Measurements from ENCODE around the gene SH3BGRL.

SH3BGRL gene

DNA sequence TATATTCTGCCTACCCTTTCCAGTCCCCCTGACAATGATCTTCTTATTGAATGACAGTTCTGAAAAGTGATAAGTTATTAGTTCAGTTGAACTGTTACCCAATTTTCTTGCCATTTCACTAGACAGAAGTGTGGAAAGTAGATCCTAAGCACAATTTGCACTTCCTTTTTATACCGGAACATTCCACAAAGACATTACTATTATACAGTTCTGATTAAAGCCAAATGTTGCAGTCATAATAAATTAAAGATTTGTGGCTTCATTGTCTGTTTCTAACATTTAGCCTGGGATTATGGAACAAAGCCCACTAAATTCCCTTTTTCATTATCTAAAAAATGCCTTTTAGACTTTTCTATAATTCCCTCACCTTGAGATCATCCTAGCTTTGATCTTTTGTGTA is 13.8 kb downstream of the SH3BGRL start:
- H3K27ac ChIP-seq (ENCODE audit: low read depth, low read length, severe bottlenecking) = no peak overlapping the region
- H3K4me3 ChIP-seq (ENCODE audit: extremely low read depth, insufficient read depth, low read length, poor library complexity, severe bottlenecking) = no peak overlapping the region
- no CpG with 5 or more reads among the region's 1 CpG for WGBS, 2 experiments (ENCODE audit: insufficient coverage in 2 of 2)
- H3K9me3 ChIP-seq (ENCODE audit: control insufficient read depth, low read length) = no peaks in the 10 kb centered on the region
- peaks cover 4% of the 10 kb centered on the region for H3K36me3 ChIP-seq (ENCODE audit: control insufficient read depth, insufficient read depth, low read length)
- no peaks in the 10 kb centered on the region for H3K4me1 ChIP-seq (ENCODE audit: control insufficient read depth, insufficient read depth, low read length, poor library complexity, severe bottlenecking)

DNA sequence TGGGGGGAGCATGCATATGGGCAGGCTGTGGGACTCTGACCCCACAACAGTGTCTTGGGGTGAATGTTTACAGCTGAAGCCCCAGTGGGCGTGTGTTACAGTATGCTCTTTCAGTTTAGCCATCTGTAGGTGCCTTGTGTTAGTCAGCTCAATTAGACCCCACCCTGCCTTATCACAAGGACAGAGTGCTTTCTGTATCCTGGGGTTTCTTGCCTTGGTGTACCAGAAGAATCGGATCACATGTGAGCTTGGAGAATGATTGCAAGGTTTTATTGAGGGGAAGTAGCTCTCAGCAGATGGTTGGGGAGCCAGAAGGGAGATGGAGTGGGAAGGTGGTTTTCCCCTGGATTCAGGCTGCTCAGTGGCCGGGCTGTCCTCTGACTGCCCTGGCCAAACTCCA is 27.3 kb downstream of the SH3BGRL start:
- H3K9me3 ChIP-seq (ENCODE audit: control insufficient read depth, low read length) = no peaks in the 10 kb centered on the region
- H3K27ac ChIP-seq (ENCODE audit: low read depth, low read length, severe bottlenecking) = no peak overlapping the region
- WGBS, 2 experiments (ENCODE audit: insufficient coverage in 2 of 2) = no CpG with 5 or more reads among the region's 3 CpGs
- no peaks in the 10 kb centered on the region for H3K36me3 ChIP-seq (ENCODE audit: control insufficient read depth, insufficient read depth, low read length)
- H3K4me1 ChIP-seq (ENCODE audit: control insufficient read depth, insufficient read depth, low read length, poor library complexity, severe bottlenecking) = no peaks in the 10 kb centered on the region
- no peak overlapping the region for H3K4me3 ChIP-seq (ENCODE audit: extremely low read depth, insufficient read depth, low read length, poor library complexity, severe bottlenecking)

DNA sequence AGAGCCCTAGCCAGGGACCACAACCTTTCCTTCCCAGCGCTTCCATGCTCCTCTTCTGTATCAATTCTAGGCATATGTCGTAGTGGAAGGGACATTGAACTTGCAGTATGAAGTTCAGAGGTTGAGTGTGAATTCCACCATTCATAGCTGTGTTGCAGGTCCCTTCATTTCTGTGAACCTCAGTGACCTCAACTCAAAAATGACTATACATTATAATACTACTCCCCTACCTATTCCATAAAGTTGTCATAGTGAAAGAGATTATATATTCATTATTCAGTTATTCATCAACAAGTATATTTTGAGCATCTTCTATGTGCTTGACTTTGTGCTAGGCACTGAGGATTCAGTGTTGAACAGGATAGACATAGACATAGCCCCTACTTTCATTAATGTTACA is 28.0 kb downstream of the SH3BGRL start:
- whole genome bisulfite sequencing, 2 experiments (ENCODE audit: insufficient coverage in 2 of 2) = 86% methylated on average over 1 of the region's 2 CpGs; no CpG with 5 or more reads in 1 of the 2 experiments
- no peak overlapping the region for H3K4me3 ChIP-seq (ENCODE audit: extremely low read depth, insufficient read depth, low read length, poor library complexity, severe bottlenecking)
- no peaks in the 10 kb centered on the region for H3K9me3 ChIP-seq (ENCODE audit: control insufficient read depth, low read length)
- no peaks in the 10 kb centered on the region for H3K36me3 ChIP-seq (ENCODE audit: control insufficient read depth, insufficient read depth, low read length)
- H3K27ac ChIP-seq (ENCODE audit: low read depth, low read length, severe bottlenecking) = no peak overlapping the region
- H3K4me1 ChIP-seq (ENCODE audit: control insufficient read depth, insufficient read depth, low read length, poor library complexity, severe bottlenecking) = no peaks in the 10 kb centered on the region

DNA sequence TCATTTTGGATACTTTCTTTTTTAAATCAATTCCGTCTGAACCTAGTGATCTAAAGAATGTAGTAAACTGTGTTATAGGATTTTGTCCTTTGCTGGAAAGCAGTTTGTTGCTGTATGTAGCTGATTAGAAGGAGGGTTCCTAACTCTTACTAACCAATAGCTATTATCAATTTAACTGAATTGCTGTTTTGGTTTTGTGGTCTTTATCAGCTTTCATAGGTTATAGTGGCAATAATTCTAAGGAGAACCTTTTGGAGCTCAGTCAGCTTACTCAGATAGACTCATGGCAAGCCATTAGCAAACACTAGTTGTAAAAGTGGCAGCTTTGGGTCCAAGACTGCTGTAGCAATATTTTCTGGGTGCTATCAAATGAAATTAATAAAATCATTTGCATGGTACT is 29.6 kb downstream of the SH3BGRL start:
- Histone ChIP-seq H3K4me3 (ENCODE audit: extremely low read depth, insufficient read depth, low read length, poor library complexity, severe bottlenecking) (no peak overlapping the region), H3K9me3 (ENCODE audit: control insufficient read depth, low read length) (no peaks in the 10 kb centered on the region), H3K27ac (ENCODE audit: low read depth, low read length, severe bottlenecking) (no peak overlapping the region), H3K4me1 (ENCODE audit: control insufficient read depth, insufficient read depth, low read length, poor library complexity, severe bottlenecking) (no peaks in the 10 kb centered on the region), H3K36me3 (ENCODE audit: control insufficient read depth, insufficient read depth, low read length) (no peaks in the 10 kb centered on the region)
- no CpG with 5 or more reads among the region's 1 CpG for WGBS, 2 experiments (ENCODE audit: insufficient coverage in 2 of 2)

DNA sequence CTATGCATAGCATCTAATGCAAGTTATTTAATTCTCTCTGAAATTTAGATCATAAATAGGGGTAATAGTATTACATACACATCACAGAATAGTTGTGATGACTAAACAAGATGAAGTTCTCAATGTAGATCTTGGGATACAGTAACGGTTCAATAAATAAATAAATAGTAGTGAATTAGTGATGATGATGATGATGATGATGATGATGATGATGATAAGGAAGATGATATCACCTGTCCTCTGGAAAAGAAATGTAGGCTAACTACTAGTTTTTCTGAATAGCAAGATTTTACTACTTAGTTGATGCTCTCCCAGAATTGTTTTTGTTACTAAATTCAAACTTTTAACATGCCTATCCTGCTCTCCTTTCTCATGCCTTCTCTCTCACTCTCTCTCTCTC is 30.3 kb downstream of the SH3BGRL start:
- WGBS, 2 experiments (ENCODE audit: insufficient coverage in 2 of 2) = 100% methylated on average over 1 of the region's 1 CpG
- no peaks in the 10 kb centered on the region for H3K4me1 ChIP-seq (ENCODE audit: control insufficient read depth, insufficient read depth, low read length, poor library complexity, severe bottlenecking)
- H3K4me3 ChIP-seq (ENCODE audit: extremely low read depth, insufficient read depth, low read length, poor library complexity, severe bottlenecking) = no peak overlapping the region
- H3K9me3 ChIP-seq (ENCODE audit: control insufficient read depth, low read length) = no peaks in the 10 kb centered on the region
- H3K27ac ChIP-seq (ENCODE audit: low read depth, low read length, severe bottlenecking) = no peak overlapping the region
- H3K36me3 ChIP-seq (ENCODE audit: control insufficient read depth, insufficient read depth, low read length) = peaks cover under 1% of the 10 kb centered on the region

DNA sequence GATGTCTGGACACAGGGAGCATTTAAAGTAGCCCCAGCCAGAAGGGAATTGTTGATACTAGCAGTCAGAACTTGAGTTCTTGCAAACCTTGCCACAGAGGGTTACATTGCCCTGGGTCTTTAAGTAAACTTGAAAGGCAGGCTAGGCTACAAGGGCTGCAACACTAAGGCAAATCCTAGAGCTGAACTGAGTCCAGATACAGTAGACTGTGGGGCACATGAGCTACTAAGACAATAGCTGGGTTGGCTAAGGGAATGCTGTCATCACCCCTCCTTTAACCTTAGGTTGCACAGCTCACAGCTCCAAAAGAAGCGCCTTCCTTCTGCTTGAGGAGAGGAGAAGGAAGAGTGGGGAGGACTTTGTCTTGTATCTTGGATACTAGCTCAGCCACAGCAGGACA is 35.6 kb downstream of the SH3BGRL start:
- Histone ChIP-seq H3K27ac (ENCODE audit: low read depth, low read length, severe bottlenecking) (no peak overlapping the region), H3K4me3 (ENCODE audit: extremely low read depth, insufficient read depth, low read length, poor library complexity, severe bottlenecking) (no peak overlapping the region), H3K36me3 (ENCODE audit: control insufficient read depth, insufficient read depth, low read length) (peaks cover 19% of the 10 kb centered on the region), H3K4me1 (ENCODE audit: control insufficient read depth, insufficient read depth, low read length, poor library complexity, severe bottlenecking) (no peaks in the 10 kb centered on the region), H3K9me3 (ENCODE audit: control insufficient read depth, low read length) (no peaks in the 10 kb centered on the region)
- no CpG with 5 or more reads among the region's 1 CpG for WGBS, 2 experiments (ENCODE audit: insufficient coverage in 2 of 2)

DNA sequence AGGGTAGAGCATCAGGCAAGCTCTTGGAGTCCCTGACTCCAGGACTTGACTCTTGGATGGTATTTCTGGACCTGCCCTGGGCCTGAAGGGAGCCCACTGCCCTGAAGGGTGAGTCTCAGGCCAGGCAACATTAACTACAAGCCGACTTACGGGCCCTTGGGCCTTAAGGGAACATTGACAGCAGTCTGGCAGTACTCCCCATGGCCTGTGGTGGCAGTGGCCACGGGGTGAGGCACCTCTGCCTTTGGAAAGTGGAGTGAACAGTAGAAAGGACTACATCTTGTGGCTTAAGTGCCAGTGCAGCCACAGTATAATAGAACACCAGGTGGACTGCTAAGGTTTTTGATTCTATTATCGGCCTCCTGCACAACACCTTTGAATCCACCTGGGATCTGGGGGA is 36.3 kb downstream of the SH3BGRL start:
- H3K4me1 ChIP-seq (ENCODE audit: control insufficient read depth, insufficient read depth, low read length, poor library complexity, severe bottlenecking) = no peaks in the 10 kb centered on the region
- H3K9me3 ChIP-seq (ENCODE audit: control insufficient read depth, low read length) = no peaks in the 10 kb centered on the region
- H3K36me3 ChIP-seq (ENCODE audit: control insufficient read depth, insufficient read depth, low read length) = peaks cover 20% of the 10 kb centered on the region
- WGBS, 2 experiments (ENCODE audit: insufficient coverage in 2 of 2) = 100% methylated on average over 1 of the region's 4 CpGs; no CpG with 5 or more reads in 1 of the 2 experiments
- H3K27ac ChIP-seq (ENCODE audit: low read depth, low read length, severe bottlenecking) = no peak overlapping the region
- H3K4me3 ChIP-seq (ENCODE audit: extremely low read depth, insufficient read depth, low read length, poor library complexity, severe bottlenecking) = no peak overlapping the region

DNA sequence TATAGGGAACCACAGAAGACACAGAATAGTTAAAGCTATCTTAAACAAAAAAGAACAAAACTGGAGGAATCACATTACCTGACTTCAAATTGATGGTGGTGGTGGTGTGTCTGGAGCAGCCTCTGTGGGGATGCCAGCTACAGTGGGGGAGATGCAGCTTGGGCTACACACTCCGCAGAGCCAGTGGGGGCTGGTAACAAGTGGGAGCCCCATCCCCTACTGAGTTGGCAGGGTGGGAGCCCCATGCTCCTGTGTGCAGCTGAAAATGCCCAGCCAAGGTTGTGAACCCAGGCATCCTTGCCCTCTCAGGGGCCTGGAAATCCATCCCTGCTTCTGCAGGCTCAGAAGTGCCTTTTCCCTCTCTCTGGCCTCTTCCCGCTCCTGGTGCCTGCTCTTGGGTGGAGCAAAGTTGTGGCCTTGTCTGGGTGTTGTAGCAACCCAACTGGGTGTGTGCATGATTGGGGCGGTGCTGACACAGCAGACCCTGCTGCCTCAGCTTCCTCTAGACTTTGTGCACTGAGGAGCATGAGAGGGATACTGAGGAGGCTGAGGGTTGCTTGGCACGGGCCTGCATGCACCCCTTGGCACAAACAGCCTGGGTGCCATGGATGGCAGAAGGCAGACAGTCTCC is 38.9 kb downstream of the SH3BGRL start:
- Histone ChIP-seq H3K27ac (ENCODE audit: low read depth, low read length, severe bottlenecking) (no peak overlapping the region), H3K4me1 (ENCODE audit: control insufficient read depth, insufficient read depth, low read length, poor library complexity, severe bottlenecking) (no peaks in the 10 kb centered on the region), H3K4me3 (ENCODE audit: extremely low read depth, insufficient read depth, low read length, poor library complexity, severe bottlenecking) (no peak overlapping the region), H3K36me3 (ENCODE audit: control insufficient read depth, insufficient read depth, low read length) (peaks cover 20% of the 10 kb centered on the region), H3K9me3 (ENCODE audit: control insufficient read depth, low read length) (no peaks in the 10 kb centered on the region)
- WGBS, 2 experiments (ENCODE audit: insufficient coverage in 2 of 2) = no CpG with 5 or more reads among the region's 4 CpGs

DNA sequence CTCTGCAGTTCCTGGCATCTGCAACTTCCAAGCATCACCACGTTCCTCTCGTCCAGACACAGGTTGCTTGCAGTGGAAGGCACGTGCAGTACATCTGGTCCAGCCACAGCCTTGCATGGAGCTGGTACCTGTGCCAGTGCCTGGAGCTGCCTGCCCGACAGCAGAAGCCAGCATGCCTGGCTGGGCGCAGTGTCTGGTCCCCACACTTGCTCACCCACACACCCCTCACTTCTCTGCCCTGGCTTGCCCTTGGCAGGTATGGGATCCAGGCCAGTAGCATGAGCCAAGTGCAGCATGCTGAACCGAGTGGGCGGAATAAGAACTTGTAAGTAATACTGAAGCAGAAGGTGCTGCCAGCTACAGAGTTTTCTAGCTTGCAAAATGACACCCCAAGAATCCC is 39.9 kb downstream of the SH3BGRL start:
- Histone ChIP-seq H3K36me3 (ENCODE audit: control insufficient read depth, insufficient read depth, low read length) (peaks cover 20% of the 10 kb centered on the region), H3K4me3 (ENCODE audit: extremely low read depth, insufficient read depth, low read length, poor library complexity, severe bottlenecking) (no peak overlapping the region), H3K27ac (ENCODE audit: low read depth, low read length, severe bottlenecking) (no peak overlapping the region), H3K9me3 (ENCODE audit: control insufficient read depth, low read length) (no peaks in the 10 kb centered on the region), H3K4me1 (ENCODE audit: control insufficient read depth, insufficient read depth, low read length, poor library complexity, severe bottlenecking) (no peaks in the 10 kb centered on the region)
- WGBS, 2 experiments (ENCODE audit: insufficient coverage in 2 of 2) = 80% methylated on average over 2 of the region's 7 CpGs; no CpG with 5 or more reads in 1 of the 2 experiments

DNA sequence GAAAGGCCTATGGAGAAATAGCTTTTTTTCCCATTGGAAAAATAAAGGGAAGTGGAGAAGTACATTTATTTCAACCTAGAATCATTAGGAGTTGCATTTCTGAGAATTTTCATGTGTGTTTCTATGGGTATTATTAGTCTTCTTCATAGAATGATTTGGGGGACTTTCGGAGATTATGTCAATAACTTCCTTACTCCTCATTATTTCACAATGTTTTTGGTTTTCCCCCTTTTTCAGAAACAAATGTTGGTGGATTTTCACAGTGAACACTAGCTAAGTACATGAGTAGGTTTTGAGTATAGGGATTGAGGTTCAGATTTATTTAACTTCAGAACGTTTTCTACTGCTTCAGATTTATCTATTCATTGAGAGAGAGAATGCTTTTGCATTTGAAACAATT is 54.0 kb downstream of the SH3BGRL start:
- Histone ChIP-seq H3K4me3 (ENCODE audit: extremely low read depth, insufficient read depth, low read length, poor library complexity, severe bottlenecking) (no peak overlapping the region), H3K27ac (ENCODE audit: low read depth, low read length, severe bottlenecking) (no peak overlapping the region), H3K4me1 (ENCODE audit: control insufficient read depth, insufficient read depth, low read length, poor library complexity, severe bottlenecking) (peaks cover 18% of the 10 kb centered on the region), H3K36me3 (ENCODE audit: control insufficient read depth, insufficient read depth, low read length) (no peaks in the 10 kb centered on the region), H3K9me3 (ENCODE audit: control insufficient read depth, low read length) (no peaks in the 10 kb centered on the region)
- WGBS, 2 experiments (ENCODE audit: insufficient coverage in 2 of 2) = no CpG with 5 or more reads among the region's 2 CpGs

DNA sequence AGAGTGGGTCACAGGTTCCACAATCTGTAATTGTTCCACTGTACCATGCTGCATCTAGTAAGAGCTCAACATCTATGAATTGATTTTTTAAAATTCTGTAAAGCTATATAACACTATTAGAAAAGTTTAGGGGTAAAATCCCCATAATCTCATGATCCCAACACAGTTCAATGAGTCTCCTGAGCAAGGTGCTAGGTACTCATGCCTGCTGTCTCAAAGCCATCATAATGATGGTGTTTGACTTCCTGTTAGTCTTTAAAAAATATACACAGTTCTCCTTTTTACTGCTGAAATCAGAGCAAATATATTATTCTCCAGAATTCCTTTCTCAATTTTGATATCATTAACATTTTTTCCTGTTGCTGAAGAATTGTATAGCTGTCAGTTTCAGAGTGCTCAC is 55.9 kb downstream of the SH3BGRL start:
- no peak overlapping the region for H3K4me3 ChIP-seq (ENCODE audit: extremely low read depth, insufficient read depth, low read length, poor library complexity, severe bottlenecking)
- no peaks in the 10 kb centered on the region for H3K9me3 ChIP-seq (ENCODE audit: control insufficient read depth, low read length)
- H3K4me1 ChIP-seq (ENCODE audit: control insufficient read depth, insufficient read depth, low read length, poor library complexity, severe bottlenecking) = peaks cover 24% of the 10 kb centered on the region
- H3K27ac ChIP-seq (ENCODE audit: low read depth, low read length, severe bottlenecking) = no peak overlapping the region
- H3K36me3 ChIP-seq (ENCODE audit: control insufficient read depth, insufficient read depth, low read length) = no peaks in the 10 kb centered on the region
